Activated naive CD4-positive, alpha-beta T cell treated with Interleukin-2 at 50 U/mL for 16 hours (primary cell): ENCODE results near the gene IRAK4.

Experiments
- DNase-seq: peaks from one replicate; pipeline ENCODE4 v3.0.0-alpha.2; 2020

IRAK4 gene

GRCh38 chr12:43776498-43776897, 17.7 kb downstream of the IRAK4 start:
- DNase-seq = no peak

GRCh38 chr12:43786899-43787693, 28.3 kb downstream of the IRAK4 start:
- DNase-seq = no peak

GRCh38 chr12:43789941-43790340, 31.2 kb downstream of the IRAK4 start:
- no peak for DNase-seq

GRCh38 chr12:43795716-43796280, 37.0 kb downstream of the IRAK4 start:
- DNase-seq = no peak

GRCh38 chr12:43797561-43798217, 38.9 kb downstream of the IRAK4 start:
- no peak for DNase-seq

- DNase-seq = no peak
Observed at GRCh38 chr12:43805149-43805859, 46.6 kb downstream of the IRAK4 start.

GRCh38 chr12:43805860-43806736, 47.3 kb downstream of the IRAK4 start, which contains the start of gene TWF1:
Gene TWF1 (minus strand): TSS chr12:43806317. CDS start chr12:43806245, 72 bp downstream.
- peak; percentile 88 for DNase-seq

- DNase-seq = no peak
Observed at GRCh38 chr12:43806737-43807072, 48.0 kb downstream of the IRAK4 start.

- DNase-seq = no peak
Observed at GRCh38 chr12:43807386-43807785, 48.6 kb downstream of the IRAK4 start.

- no peak for DNase-seq
Observed at GRCh38 chr12:43812057-43812456, 53.3 kb downstream of the IRAK4 start.

- DNase-seq = no peak
Observed at GRCh38 chr12:43812926-43813325, 54.2 kb downstream of the IRAK4 start.

GRCh38 chr12:43815416-43815815, 56.7 kb downstream of the IRAK4 start:
- no peak for DNase-seq

GRCh38 chr12:43816168-43816567, 57.4 kb downstream of the IRAK4 start:
- no peak for DNase-seq

GRCh38 chr12:43824207-43824775, 65.5 kb downstream of the IRAK4 start:
- DNase-seq = no peak

GRCh38 chr12:43826681-43827080, 67.9 kb downstream of the IRAK4 start:
- no peak for DNase-seq

GRCh38 chr12:43827093-43827492, 68.3 kb downstream of the IRAK4 start:
- no peak for DNase-seq

- DNase-seq = peak; percentile 9
Observed at GRCh38 chr12:43832463-43833168, 73.9 kb downstream of the IRAK4 start.

GRCh38 chr12:43835264-43835655, 76.5 kb downstream of the IRAK4 start:
- DNase-seq = no peak

GRCh38 chr12:43835656-43836474, 77.1 kb downstream of the IRAK4 start, which contains the start of gene TMEM117:
Gene TMEM117 (plus strand): TSS chr12:43836081.
- DNase-seq = peak; percentile 59

GRCh38 chr12:43836475-43836989, 77.8 kb downstream of the IRAK4 start:
- DNase-seq = no peak
